CD4-positive, alpha-beta T cell treated with Interleukin-10 for 1 hour (primary cell): ENCODE results near the gene ANAPC5.
A peak's percentile ranks its signal among the peaks of the same experiment; 100 is the strongest.
"Not testable (repeated sequence)": the region's sequence is repeated elsewhere in the genome, so short reads cannot be mapped to it uniquely, and the experiment has no call there.

Experiments
- DNase-seq: peaks from one replicate; pipeline ENCODE4 v3.0.0-alpha.2; 2020

Gene ANAPC5

GRCh38 chr12:121283841-121284240 is 68.4 kb downstream of the ANAPC5 start:
- no peak for DNase-seq

- no peak for DNase-seq
These were observed 68.8 kb downstream of the ANAPC5 start for GRCh38 chr12:121283388-121283787.

- DNase-seq = not testable (repeated sequence)
These were observed 69.3 kb downstream of the ANAPC5 start for GRCh38 chr12:121282910-121283309.

GRCh38 chr12:121282072-121282742 is 70.0 kb downstream of the ANAPC5 start:
- DNase-seq = no peak

GRCh38 chr12:121281116-121281515 is 71.1 kb downstream of the ANAPC5 start:
- not testable (repeated sequence) for DNase-seq

GRCh38 chr12:121280531-121280930 is 71.7 kb downstream of the ANAPC5 start:
- DNase-seq = not testable (repeated sequence)

- no peak for DNase-seq
These were observed 72.7 kb downstream of the ANAPC5 start for GRCh38 chr12:121279507-121279915.

- DNase-seq = no peak
These were observed 73.2 kb downstream of the ANAPC5 start for GRCh38 chr12:121279071-121279375.

- peak; percentile 4 for DNase-seq
These were observed 73.8 kb downstream of the ANAPC5 start for GRCh38 chr12:121278169-121279070.

- DNase-seq = no peak
These were observed 74.8 kb downstream of the ANAPC5 start for GRCh38 chr12:121277374-121277759.

- DNase-seq = no peak
These were observed 78.0 kb downstream of the ANAPC5 start for GRCh38 chr12:121274036-121274763.

- DNase-seq = no peak
These were observed 78.8 kb downstream of the ANAPC5 start for GRCh38 chr12:121273364-121273896.

GRCh38 chr12:121267822-121268221 is 84.4 kb downstream of the ANAPC5 start:
- DNase-seq = no peak

GRCh38 chr12:121264951-121265515 is 87.2 kb downstream of the ANAPC5 start:
- no peak for DNase-seq

GRCh38 chr12:121264135-121264534 is 88.1 kb downstream of the ANAPC5 start:
- DNase-seq = no peak

GRCh38 chr12:121263206-121263935 is 88.8 kb downstream of the ANAPC5 start:
- no peak for DNase-seq

- no peak for DNase-seq
These were observed 90.8 kb downstream of the ANAPC5 start for GRCh38 chr12:121261398-121261797.

GRCh38 chr12:121260091-121260490 is 92.1 kb downstream of the ANAPC5 start:
- DNase-seq = no peak

- DNase-seq = no peak
These were observed 93.1 kb downstream of the ANAPC5 start for GRCh38 chr12:121259074-121259473.
